Measurements from ENCODE around the gene AUP1.

The AUP1 gene

DNA sequence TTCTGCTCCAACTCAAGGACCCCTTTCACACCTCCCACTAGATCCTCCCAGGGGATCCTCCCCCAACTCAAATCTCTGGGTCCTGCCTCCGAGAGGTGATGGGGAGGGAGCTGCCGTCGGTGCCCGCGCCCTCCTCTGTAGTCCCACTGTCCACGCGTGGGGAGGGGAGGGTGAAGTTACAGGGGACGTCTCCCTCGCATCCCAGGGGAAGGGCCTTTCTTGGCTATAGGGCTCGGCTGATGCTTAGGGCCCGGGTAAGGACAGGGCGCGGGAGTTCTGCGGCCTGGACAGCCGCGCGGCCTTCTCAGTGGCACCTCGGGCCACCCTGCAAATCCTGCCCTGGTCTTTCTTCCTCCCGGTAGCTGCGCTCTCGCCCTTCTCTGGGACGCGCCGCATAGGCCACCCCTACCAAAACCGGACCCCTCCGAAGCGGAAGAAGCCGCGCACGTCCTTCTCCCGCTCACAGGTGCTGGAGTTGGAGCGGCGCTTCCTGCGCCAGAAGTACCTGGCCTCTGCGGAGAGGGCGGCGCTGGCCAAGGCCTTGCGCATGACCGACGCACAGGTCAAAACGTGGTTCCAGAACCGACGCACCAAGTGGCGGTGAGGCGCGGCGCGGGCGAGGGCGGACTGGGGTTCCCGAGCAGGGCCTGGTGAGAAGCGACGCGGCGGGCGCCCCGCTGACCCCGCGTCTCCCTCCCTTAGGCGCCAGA, 14.1 kb downstream of the AUP1 start:
- no peak for DNase-seq

GRCh38 chr2:74514368-74515270, 14.9 kb downstream of the AUP1 start, which contains the start of gene TLX2:
TSS of gene TLX2 (plus strand) at chr2:74514450. CDS start at chr2:74514807, 357 bp downstream.
- no peak for DNase-seq

DNA sequence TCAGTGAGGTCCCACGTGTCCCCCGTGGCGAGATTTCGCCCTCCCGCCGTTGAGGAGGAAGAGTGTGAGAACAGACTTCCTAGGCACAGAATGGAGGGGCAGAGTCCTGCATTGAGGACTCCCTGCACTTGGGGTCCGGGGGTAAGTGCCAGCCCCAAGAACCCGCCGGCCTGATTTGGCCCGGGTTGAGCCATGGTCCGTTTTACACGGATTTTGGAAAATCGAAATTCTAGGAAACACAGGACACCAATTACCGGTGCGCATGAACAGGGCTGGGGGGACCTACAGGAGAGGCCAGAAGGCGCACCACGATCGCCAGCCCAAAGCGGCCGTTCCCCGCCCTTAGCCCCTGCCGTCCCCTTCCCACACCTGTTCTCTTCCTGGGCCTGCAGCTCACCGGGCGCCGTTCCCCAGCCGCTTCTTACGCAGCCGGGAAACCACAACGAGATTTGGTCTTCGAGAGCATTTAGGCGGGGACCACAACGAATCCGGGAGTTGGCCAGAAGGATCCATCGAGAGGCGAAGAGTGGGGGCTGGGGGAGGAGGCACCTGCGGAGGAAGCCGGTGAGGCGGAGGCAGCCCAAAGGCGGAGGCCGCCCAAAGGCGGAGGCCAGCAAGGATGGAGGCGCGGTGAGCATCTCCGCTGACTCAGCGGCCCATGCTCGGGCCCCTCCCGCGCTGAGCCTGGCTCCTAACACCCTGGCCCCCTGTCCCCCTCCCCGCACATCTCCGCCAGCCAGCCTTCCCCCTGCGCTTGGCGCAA, 15.7 kb downstream of the AUP1 start:
- no peak for DNase-seq

DNA sequence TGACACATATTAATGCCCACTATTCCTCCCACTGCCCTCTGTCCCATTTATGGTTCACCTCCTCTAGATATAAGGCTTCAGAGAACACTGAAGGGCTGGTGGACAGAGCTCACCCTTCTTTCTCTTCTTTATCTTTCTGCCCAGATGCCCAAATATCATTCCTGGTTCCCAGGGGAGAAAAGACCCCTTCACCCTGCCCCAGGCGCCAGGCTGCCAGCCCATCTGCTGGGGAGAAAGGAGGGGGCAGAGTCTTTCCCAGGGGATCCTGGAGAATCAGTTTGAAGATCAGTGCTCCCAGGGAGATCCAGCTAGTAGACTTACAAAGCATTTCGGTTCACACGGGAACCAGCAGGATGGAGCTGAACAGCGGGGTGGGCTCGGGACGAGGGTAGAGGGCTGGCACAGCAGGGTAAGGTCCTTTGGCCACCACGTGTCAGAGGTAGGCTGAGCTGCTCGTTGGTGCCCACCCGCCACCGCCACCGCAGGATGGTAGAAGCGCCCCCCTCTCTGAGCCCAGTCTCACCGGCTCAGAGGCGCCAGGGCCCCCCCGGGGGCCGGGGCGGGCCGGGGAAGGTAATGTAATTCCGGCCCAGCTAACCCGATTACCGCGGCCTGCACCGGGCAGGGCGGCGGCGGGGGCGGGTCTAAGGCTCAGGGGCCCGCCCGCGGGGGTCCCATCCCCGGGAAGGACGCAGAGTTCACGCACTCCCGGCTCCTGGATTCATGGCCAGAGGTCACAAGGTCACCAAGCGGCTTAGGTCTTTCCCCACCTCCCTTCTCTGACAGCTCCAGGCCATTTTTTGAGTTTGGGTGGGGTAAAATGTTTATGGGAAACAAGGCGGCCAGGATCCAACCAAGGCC, 16.5 kb downstream of the AUP1 start:
- no peak for DNase-seq

DNA sequence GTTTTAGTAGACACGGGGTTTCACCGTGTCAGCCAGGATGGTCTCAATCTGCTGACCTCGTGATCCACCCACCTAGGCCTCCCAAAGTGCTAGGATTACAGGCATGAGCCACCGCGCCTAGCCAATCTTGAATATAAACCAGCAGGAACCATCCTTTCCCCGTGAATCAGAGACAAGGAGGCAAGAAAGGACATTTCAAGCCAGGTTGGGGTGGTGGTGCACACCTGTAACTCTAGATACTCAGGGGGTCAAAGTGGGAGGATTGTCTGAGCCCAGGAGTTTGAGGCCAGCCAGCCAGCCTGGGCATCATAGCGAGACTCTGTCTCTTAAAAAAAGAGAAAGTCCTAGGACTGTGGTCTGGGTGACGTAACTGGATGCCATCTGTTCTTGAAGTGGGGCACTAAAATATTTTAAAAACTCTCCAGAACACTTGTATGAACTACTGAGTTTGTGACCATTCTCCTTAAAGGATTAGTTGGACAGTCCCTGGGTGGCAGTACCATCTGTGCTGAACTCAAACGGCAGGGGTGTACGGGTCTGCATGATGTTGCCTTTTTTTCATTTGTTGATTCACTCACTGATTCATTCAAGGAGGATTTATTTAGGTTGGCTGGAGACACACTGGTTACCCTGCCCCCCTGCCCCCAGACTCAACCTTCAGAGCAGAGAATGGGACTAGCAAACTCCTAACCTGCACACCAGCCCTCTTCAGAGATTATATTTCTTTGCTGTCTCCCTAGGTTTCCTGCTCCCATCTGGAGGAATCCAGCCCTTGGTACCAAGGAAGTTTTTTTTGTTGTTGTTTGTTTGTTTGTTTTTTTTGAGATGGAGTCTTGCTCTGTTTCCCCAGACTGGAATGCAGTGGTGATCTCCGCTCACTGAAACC, 18.2 kb downstream of the AUP1 start:
- DNase-seq, result no peak

GRCh38 chr2:74510272-74510671, 19.2 kb downstream of the AUP1 start:
- no peak for DNase-seq

- DNase-seq, result peak in 20 of 58 donors; percentile 5 to 69 (median 34)
Observed at GRCh38 chr2:74507926-74508520, 21.5 kb downstream of the AUP1 start.

GRCh38 chr2:74507145-74507925, 22.2 kb downstream of the AUP1 start, which contains the start of gene PCGF1:
TSS of gene PCGF1 (minus strand) at chr2:74507695. CDS start at chr2:74507668, 27 bp downstream.
- DNase-seq, result peak; percentile 79 to 98 (median 94)

- DNase-seq, result no peak
Observed at GRCh38 chr2:74505448-74506246, 23.9 kb downstream of the AUP1 start.

DNA sequence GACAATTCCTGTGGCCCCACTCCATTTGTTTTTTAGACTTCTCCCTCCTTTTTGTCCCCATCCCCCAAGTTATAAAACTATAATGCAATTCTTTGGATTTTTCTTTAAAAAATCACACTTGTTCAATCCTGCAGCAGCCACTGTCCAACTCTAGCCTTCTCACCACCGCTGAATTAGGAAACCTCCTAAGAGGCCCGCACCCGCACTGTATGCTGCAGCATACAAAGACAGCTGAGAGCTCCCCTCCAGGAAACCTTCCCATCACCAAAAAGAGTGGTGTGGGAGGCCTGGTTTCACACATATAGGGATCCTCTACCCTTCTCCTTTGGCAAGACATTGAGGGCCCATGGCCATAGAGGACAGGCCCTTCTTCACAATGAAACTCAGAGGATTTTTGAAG, 24.9 kb downstream of the AUP1 start:
- no peak for DNase-seq

- no peak for DNase-seq
Observed at GRCh38 chr2:74503506-74504475, 25.7 kb downstream of the AUP1 start.

- peak in 1 of 58 donors; percentile 11 for DNase-seq
Observed at GRCh38 chr2:74502720-74503505, 26.6 kb downstream of the AUP1 start.

- no peak for DNase-seq
Observed at GRCh38 chr2:74502147-74502719, 27.3 kb downstream of the AUP1 start.

GRCh38 chr2:74501335-74502071, 28.0 kb downstream of the AUP1 start:
- DNase-seq, result no peak

All from anterior cingulate cortex (tissue), 58 donors.